ENCODE data around the gene DOK4.
"Not testable (repeated sequence)": the region's sequence is repeated elsewhere in the genome, so short reads cannot be mapped to it uniquely, and the experiment has no call there.

Gene DOK4

DNA sequence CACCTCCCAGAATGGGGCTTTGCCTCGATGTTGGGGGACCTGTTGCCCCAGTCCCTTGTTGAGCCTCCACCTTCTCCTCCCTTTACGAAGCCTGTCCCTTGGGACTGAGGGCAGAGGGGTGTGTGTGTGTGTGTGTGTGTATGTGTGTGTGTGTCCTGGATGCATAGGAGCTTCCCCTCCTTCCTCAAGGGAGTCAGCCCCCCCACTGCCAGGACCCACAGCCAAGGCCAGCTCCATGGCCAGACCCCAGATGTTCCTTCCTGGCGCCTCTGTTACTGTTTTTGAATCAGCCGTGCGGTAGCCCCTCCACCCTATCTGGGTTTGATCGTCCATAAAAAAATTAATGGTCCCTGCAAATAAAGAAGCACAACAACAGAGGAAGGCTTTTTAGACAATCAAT, 17.7 kb upstream of the DOK4 start:
- no peak for DNase-seq
- Histone ChIP-seq H3K4me3 (no peak overlapping the region), H3K9me3 (no peaks in the 10 kb centered on the region), H3K4me1 (no peaks in the 10 kb centered on the region), H3K27ac (no peak overlapping the region), H3K36me3 (no peaks in the 10 kb centered on the region), H3K27me3 (peaks cover 0 to 12% of the 10 kb centered on the region in 2 donors)
- TF ChIP-seq, protein P1, sequence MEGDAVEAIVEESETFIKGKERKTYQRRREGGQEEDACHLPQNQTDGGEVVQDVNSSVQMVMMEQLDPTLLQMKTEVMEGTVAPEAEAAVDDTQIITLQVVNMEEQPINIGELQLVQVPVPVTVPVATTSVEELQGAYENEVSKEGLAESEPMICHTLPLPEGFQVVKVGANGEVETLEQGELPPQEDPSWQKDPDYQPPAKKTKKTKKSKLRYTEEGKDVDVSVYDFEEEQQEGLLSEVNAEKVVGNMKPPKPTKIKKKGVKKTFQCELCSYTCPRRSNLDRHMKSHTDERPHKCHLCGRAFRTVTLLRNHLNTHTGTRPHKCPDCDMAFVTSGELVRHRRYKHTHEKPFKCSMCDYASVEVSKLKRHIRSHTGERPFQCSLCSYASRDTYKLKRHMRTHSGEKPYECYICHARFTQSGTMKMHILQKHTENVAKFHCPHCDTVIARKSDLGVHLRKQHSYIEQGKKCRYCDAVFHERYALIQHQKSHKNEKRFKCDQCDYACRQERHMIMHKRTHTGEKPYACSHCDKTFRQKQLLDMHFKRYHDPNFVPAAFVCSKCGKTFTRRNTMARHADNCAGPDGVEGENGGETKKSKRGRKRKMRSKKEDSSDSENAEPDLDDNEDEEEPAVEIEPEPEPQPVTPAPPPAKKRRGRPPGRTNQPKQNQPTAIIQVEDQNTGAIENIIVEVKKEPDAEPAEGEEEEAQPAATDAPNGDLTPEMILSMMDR (IDR thresholded peaks at IDR 0.05): no peak
- intact Hi-C loops (cut with DNase I; ENCODE audit: low total_unique reads): no loop called here

GRCh38 chr16:57503366-57503765, 17.1 kb upstream of the DOK4 start:
- TF ChIP-seq, protein P1 (IDR thresholded peaks at IDR 0.05): no peak
- H3K36me3 ChIP-seq: no peaks in the 10 kb centered on the region
- no peaks in the 10 kb centered on the region for H3K9me3 ChIP-seq
- H3K27ac ChIP-seq: no peak overlapping the region
- no peak for DNase-seq
- H3K4me3 ChIP-seq: no peak overlapping the region
- no peaks in the 10 kb centered on the region for H3K4me1 ChIP-seq
- intact Hi-C loops (cut with DNase I; ENCODE audit: low total_unique reads): no loop called here
- peaks cover 0 to 12% of the 10 kb centered on the region in 2 donors for H3K27me3 ChIP-seq

DNA sequence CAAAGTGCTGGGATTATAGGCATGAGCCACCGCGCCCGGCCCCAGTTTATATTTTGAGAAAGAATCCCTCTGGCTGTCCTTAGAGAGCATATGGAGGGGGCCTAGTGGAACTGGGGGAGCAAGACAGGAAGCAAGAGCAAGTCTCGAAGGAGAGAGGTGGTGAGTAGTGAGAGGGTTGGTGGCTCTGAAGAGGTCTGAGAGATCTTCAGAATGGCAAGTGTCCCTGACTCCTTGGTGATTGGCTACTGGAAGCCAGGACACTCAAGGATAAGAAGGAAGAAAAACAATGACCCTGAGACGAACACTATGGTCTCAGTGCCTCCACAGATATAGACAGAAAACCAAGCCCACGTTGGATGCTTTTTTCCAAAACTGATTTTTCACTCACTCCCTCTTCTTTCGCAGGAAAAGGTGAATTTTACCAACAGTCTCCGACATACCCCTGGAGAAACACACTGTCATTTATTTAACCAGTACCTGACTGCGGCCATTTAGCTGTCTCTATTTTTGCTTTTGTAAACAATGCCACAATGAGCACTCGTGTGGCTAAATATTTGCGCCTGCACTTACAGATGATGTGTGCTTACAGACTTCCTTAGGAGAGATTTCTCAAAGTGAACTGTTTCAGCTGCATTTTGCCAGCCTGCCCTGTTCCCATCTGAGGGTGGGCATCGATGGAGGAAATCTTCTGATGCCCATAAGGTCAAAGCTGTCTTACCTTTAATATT, 15.9 kb upstream of the DOK4 start:
- intact Hi-C loops (cut with DNase I; ENCODE audit: low total_unique reads): no loop called here
- Histone ChIP-seq H3K4me1 (no peaks in the 10 kb centered on the region), H3K4me3 (no peak overlapping the region), H3K36me3 (no peaks in the 10 kb centered on the region), H3K27ac (no peak overlapping the region), H3K9me3 (no peaks in the 10 kb centered on the region), H3K27me3 (peaks cover 0 to 6% of the 10 kb centered on the region in 2 donors)
- no peak for DNase-seq
- TF ChIP-seq, protein P1 (IDR thresholded peaks at IDR 0.05): no peak

DNA sequence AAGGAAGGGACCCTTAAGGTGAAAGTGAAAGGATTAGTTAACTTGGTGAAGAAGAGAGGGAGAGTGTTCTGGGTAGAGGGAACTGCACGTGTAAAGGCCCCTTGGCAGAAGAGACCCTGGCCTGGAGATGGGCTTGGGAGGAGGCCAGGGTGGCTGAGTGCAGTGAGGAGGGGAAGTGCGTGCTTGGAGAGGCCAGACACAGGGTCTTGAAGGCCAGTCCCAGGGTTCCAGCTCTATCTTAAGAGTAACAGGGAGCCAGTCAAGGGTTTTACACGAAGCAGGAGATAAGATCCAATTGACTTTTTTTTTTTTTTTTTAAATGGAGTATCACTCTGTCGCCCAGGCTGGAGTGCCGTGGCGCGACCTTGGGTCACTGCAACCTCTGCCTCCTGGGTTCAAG, 15.2 kb upstream of the DOK4 start:
- Histone ChIP-seq H3K9me3 (no peaks in the 10 kb centered on the region), H3K27ac (no peak overlapping the region), H3K4me3 (no peak overlapping the region), H3K4me1 (no peaks in the 10 kb centered on the region), H3K27me3 (peaks cover 0 to 2% of the 10 kb centered on the region in 2 donors), H3K36me3 (no peaks in the 10 kb centered on the region)
- intact Hi-C loops (cut with DNase I; ENCODE audit: low total_unique reads): no loop called here
- DNase-seq: no peak
- TF ChIP-seq, protein P1 (IDR thresholded peaks at IDR 0.05): no peak

DNA sequence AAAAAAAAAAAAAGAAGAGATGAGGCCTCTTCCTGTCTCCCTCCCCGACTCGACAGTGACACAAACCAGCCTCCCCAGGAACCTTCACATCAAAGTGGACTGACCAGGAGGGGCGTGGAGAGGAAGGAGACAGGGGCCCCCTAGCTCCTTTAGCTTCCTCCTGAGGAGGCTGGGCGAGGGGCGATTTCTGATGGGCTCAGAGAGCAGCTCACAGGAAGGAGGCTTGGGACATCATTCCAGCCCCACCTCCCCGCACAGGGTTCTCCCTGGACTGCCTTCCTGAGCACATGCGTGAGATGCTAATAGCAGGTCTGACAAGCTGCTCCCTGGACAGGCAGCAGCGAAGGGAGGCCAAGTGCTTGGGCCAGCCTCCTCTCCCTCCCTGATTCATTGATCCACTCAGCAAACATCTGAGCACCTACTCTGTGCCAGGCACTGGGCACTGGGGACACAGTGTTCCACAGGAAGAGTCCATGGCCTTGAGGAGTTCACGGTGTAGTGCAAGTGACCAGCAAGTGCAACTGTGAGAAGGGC, 14.4 kb upstream of the DOK4 start:
- Histone ChIP-seq H3K4me3 (no peak overlapping the region), H3K9me3 (no peaks in the 10 kb centered on the region), H3K27me3 (no peaks in the 10 kb centered on the region), H3K36me3 (no peaks in the 10 kb centered on the region), H3K4me1 (no peaks in the 10 kb centered on the region), H3K27ac (no peak overlapping the region)
- intact Hi-C loops (cut with DNase I; ENCODE audit: low total_unique reads): no loop called here
- TF ChIP-seq, protein P1 (IDR thresholded peaks at IDR 0.05): no peak
- no peak for DNase-seq

- H3K36me3 ChIP-seq; H3K27me3 ChIP-seq; H3K4me1 ChIP-seq; H3K27ac ChIP-seq; H3K4me3 ChIP-seq; intact Hi-C loops (cut with DNase I; ENCODE audit: low total_unique reads); H3K9me3 ChIP-seq; DNase-seq: not testable (repeated sequence)
Measured at GRCh38 chr16:57499941-57500340, 13.6 kb upstream of the DOK4 start.
